ENCODE results near the gene SUGCT.
"Not testable (repeated sequence)": the region's sequence is repeated elsewhere in the genome, so short reads cannot be mapped to it uniquely, and the experiment has no call there.

The SUGCT gene

GRCh38 chr7:40332516-40332915 is 197.7 kb downstream of the SUGCT start:
- no peak for DNase-seq

- DNase-seq: no peak
Observed at GRCh38 chr7:40341836-40342235, 207.0 kb downstream of the SUGCT start.

GRCh38 chr7:40346554-40346953 is 211.7 kb downstream of the SUGCT start:
- DNase-seq: no peak

- no peak for DNase-seq
Observed at GRCh38 chr7:40348126-40348728, 213.4 kb downstream of the SUGCT start.

GRCh38 chr7:40350100-40350499 is 215.3 kb downstream of the SUGCT start:
- no peak for DNase-seq

- DNase-seq: no peak
Observed at GRCh38 chr7:40354711-40355110, 219.9 kb downstream of the SUGCT start.

- no peak for DNase-seq
Observed at GRCh38 chr7:40356312-40356711, 221.5 kb downstream of the SUGCT start.

GRCh38 chr7:40356871-40357709 is 222.3 kb downstream of the SUGCT start:
- DNase-seq: no peak

GRCh38 chr7:40369641-40370277 is 235.0 kb downstream of the SUGCT start:
- no peak for DNase-seq

- no peak for DNase-seq
Observed at GRCh38 chr7:40371806-40372440, 237.1 kb downstream of the SUGCT start.

- no peak for DNase-seq
Observed at GRCh38 chr7:40374575-40374974, 239.8 kb downstream of the SUGCT start.

- DNase-seq: no peak
Observed at GRCh38 chr7:40380111-40380510, 245.3 kb downstream of the SUGCT start.

- DNase-seq: no peak
Observed at GRCh38 chr7:40382145-40382544, 247.3 kb downstream of the SUGCT start.

GRCh38 chr7:40393660-40394059 is 258.9 kb downstream of the SUGCT start:
- DNase-seq: no peak

GRCh38 chr7:40394400-40394799 is 259.6 kb downstream of the SUGCT start:
- no peak for DNase-seq

GRCh38 chr7:40400525-40400924 is 265.7 kb downstream of the SUGCT start:
- DNase-seq: no peak

GRCh38 chr7:40401406-40401805 is 266.6 kb downstream of the SUGCT start:
- DNase-seq: no peak

GRCh38 chr7:40402661-40403060 is 267.9 kb downstream of the SUGCT start:
- DNase-seq: no peak

GRCh38 chr7:40403703-40404476 is 269.1 kb downstream of the SUGCT start:
- no peak for DNase-seq

- DNase-seq: no peak
Observed at GRCh38 chr7:40405991-40406390, 271.2 kb downstream of the SUGCT start.

- no peak for DNase-seq
Observed at GRCh38 chr7:40412323-40412722, 277.5 kb downstream of the SUGCT start.

GRCh38 chr7:40414704-40415103 is 279.9 kb downstream of the SUGCT start:
- DNase-seq: not testable (repeated sequence)

GRCh38 chr7:40418448-40418847 is 283.6 kb downstream of the SUGCT start:
- no peak for DNase-seq
